WTC11 (cell line): Measurements from ENCODE around the gene HTR3B.

Experiments used
- ESRRA ChIP-seq: sonication (generic); formaldehyde crosslinking; IDR thresholded peaks from 2 replicates; pipeline ENCODE4 v1.8.1; 2022; ENCODE audit warnings: mild to moderate bottlenecking, missing genetic modification reagents, borderline replicate concordance
- FOXP1 ChIP-seq: sonication (generic); formaldehyde crosslinking; IDR thresholded peaks from 2 replicates; pipeline ENCODE4 v1.8.0; 2022; ENCODE audit warnings: missing genetic modification reagents, mild to moderate bottlenecking, moderate library complexity, borderline replicate concordance
- SOX15 ChIP-seq: fragments of 250-450 bp; sonication (Bioruptor Pico); IDR thresholded peaks from 2 replicates; pipeline ENCODE4 v1.9.0; 2021; ENCODE audit warnings: mild to moderate bottlenecking
- SP1 ChIP-seq: sonication (generic); formaldehyde crosslinking; conservative IDR thresholded peaks from 2 replicates; pipeline ENCODE4 v1.8.1; 2022; ENCODE audit warnings: missing genetic modification reagents
- TF ChIP-seq, protein P1 (sequence below): fragments of 250-450 bp; sonication (Bioruptor Pico); IDR thresholded peaks from 2 replicates; pipeline ENCODE4 v1.8.0; 2021; ENCODE audit warnings: mild to moderate bottlenecking
- TF ChIP-seq, protein P2 (sequence below): fragments of 200-600 bp; IDR thresholded peaks from 2 replicates; pipeline ENCODE4 v1.8.0; 2022; ENCODE audit warnings: antibody characterized with exemption
- TF ChIP-seq, protein P3 (sequence below): sonication (generic); formaldehyde crosslinking; IDR thresholded peaks from 2 replicates; pipeline ENCODE4 v1.8.0; 2022; ENCODE audit warnings: mild to moderate bottlenecking, missing genetic modification reagents
- TF ChIP-seq, protein P4 (sequence below): sonication (generic); formaldehyde crosslinking; IDR thresholded peaks from 2 replicates; pipeline ENCODE4 v1.8.1; 2023; ENCODE audit warnings: mild to moderate bottlenecking, missing genetic modification reagents, borderline replicate concordance

DNA sequence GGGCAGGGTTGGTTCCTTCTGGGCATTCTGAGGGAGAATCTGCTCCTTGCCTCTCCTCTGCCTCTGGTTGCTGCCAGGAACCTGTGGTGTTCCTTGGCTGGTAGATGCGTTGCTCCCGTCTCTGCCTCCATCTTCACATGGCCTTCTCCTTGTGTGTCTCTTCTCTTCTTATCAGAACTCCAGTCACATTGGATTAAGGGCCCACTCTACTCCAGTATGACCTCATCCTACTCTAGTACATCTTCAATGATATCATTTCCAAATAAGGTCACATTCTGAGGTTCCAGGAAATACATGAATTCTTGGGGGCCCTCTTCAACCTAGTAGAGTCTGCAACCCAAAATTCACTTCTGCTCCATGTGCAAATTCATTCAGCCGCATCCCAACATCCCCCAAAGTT is 33.3 kb downstream of the HTR3B start:
- no peak for TF ChIP-seq SOX15 (CRISPR knock-in tag)
- TF ChIP-seq, protein P1, sequence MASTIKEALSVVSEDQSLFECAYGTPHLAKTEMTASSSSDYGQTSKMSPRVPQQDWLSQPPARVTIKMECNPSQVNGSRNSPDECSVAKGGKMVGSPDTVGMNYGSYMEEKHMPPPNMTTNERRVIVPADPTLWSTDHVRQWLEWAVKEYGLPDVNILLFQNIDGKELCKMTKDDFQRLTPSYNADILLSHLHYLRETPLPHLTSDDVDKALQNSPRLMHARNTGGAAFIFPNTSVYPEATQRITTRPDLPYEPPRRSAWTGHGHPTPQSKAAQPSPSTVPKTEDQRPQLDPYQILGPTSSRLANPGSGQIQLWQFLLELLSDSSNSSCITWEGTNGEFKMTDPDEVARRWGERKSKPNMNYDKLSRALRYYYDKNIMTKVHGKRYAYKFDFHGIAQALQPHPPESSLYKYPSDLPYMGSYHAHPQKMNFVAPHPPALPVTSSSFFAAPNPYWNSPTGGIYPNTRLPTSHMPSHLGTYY (CRISPR knock-in tag), result no peak
- TF ChIP-seq, protein P2, sequence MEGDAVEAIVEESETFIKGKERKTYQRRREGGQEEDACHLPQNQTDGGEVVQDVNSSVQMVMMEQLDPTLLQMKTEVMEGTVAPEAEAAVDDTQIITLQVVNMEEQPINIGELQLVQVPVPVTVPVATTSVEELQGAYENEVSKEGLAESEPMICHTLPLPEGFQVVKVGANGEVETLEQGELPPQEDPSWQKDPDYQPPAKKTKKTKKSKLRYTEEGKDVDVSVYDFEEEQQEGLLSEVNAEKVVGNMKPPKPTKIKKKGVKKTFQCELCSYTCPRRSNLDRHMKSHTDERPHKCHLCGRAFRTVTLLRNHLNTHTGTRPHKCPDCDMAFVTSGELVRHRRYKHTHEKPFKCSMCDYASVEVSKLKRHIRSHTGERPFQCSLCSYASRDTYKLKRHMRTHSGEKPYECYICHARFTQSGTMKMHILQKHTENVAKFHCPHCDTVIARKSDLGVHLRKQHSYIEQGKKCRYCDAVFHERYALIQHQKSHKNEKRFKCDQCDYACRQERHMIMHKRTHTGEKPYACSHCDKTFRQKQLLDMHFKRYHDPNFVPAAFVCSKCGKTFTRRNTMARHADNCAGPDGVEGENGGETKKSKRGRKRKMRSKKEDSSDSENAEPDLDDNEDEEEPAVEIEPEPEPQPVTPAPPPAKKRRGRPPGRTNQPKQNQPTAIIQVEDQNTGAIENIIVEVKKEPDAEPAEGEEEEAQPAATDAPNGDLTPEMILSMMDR, result no peak
- TF ChIP-seq, protein P3, sequence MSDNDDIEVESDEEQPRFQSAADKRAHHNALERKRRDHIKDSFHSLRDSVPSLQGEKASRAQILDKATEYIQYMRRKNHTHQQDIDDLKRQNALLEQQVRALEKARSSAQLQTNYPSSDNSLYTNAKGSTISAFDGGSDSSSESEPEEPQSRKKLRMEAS (CRISPR knock-in tag), result no peak
- TF ChIP-seq, protein P4, sequence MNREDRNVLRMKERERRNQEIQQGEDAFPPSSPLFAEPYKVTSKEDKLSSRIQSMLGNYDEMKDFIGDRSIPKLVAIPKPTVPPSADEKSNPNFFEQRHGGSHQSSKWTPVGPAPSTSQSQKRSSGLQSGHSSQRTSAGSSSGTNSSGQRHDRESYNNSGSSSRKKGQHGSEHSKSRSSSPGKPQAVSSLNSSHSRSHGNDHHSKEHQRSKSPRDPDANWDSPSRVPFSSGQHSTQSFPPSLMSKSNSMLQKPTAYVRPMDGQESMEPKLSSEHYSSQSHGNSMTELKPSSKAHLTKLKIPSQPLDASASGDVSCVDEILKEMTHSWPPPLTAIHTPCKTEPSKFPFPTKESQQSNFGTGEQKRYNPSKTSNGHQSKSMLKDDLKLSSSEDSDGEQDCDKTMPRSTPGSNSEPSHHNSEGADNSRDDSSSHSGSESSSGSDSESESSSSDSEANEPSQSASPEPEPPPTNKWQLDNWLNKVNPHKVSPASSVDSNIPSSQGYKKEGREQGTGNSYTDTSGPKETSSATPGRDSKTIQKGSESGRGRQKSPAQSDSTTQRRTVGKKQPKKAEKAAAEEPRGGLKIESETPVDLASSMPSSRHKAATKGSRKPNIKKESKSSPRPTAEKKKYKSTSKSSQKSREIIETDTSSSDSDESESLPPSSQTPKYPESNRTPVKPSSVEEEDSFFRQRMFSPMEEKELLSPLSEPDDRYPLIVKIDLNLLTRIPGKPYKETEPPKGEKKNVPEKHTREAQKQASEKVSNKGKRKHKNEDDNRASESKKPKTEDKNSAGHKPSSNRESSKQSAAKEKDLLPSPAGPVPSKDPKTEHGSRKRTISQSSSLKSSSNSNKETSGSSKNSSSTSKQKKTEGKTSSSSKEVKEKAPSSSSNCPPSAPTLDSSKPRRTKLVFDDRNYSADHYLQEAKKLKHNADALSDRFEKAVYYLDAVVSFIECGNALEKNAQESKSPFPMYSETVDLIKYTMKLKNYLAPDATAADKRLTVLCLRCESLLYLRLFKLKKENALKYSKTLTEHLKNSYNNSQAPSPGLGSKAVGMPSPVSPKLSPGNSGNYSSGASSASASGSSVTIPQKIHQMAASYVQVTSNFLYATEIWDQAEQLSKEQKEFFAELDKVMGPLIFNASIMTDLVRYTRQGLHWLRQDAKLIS (CRISPR knock-in tag), result no peak
- TF ChIP-seq ESRRA (CRISPR knock-in tag), result no peak
- TF ChIP-seq SP1 (CRISPR knock-in tag), result no peak
- no peak for TF ChIP-seq FOXP1 (CRISPR knock-in tag)
